RPMI8226 (cell line): ENCODE measurements around the gene SPO11.
"Not testable (repeated sequence)": the region's sequence is repeated elsewhere in the genome, so short reads cannot be mapped to it uniquely, and the experiment has no call there.

Experiments
- DNase-seq: peaks from one replicate; pipeline ENCODE4 v3.0.0-alpha.2; 2015

The SPO11 gene

GRCh38 chr20:57342829-57343228, 13.2 kb downstream of the SPO11 start:
- no peak for DNase-seq

GRCh38 chr20:57346477-57346876, 16.9 kb downstream of the SPO11 start:
- peak; percentile 81 for DNase-seq

GRCh38 chr20:57347393-57347792, 17.8 kb downstream of the SPO11 start:
- no peak for DNase-seq

- not testable (repeated sequence) for DNase-seq
These were observed 18.8 kb downstream of the SPO11 start for GRCh38 chr20:57348200-57348921.

- not testable (repeated sequence) for DNase-seq
These were observed 19.4 kb downstream of the SPO11 start for GRCh38 chr20:57348922-57349574.

- no peak for DNase-seq
These were observed 20.6 kb downstream of the SPO11 start for GRCh38 chr20:57350081-57350710.

GRCh38 chr20:57350726-57351041, 21.1 kb downstream of the SPO11 start:
- not testable (repeated sequence) for DNase-seq

GRCh38 chr20:57351042-57351783, 21.6 kb downstream of the SPO11 start, which contains the start of gene RAE1:
Gene RAE1 (plus strand): TSS chr20:57351255. CDS start chr20:57354039, 2,784 bp downstream.
- peak; percentile 95 for DNase-seq

- no peak for DNase-seq
These were observed 22.7 kb downstream of the SPO11 start for GRCh38 chr20:57352305-57352704.

- no peak for DNase-seq
These were observed 23.7 kb downstream of the SPO11 start for GRCh38 chr20:57353351-57353750.

- no peak for DNase-seq
These were observed 31.9 kb downstream of the SPO11 start for GRCh38 chr20:57361517-57361916.

GRCh38 chr20:57364451-57364850, 34.8 kb downstream of the SPO11 start:
- DNase-seq, result no peak

- no peak for DNase-seq
These were observed 40.0 kb downstream of the SPO11 start for GRCh38 chr20:57369596-57369995.

GRCh38 chr20:57370316-57370715, 40.7 kb downstream of the SPO11 start:
- no peak for DNase-seq

- no peak for DNase-seq
These were observed 41.8 kb downstream of the SPO11 start for GRCh38 chr20:57371363-57371762.

GRCh38 chr20:57372157-57372556, 42.6 kb downstream of the SPO11 start:
- DNase-seq, result no peak

- DNase-seq, result no peak
These were observed 43.2 kb downstream of the SPO11 start for GRCh38 chr20:57372581-57373350.

GRCh38 chr20:57374343-57374930, 44.8 kb downstream of the SPO11 start:
- no peak for DNase-seq

- DNase-seq, result no peak
These were observed 45.5 kb downstream of the SPO11 start for GRCh38 chr20:57374931-57375651.

- DNase-seq, result no peak
These were observed 46.1 kb downstream of the SPO11 start for GRCh38 chr20:57375652-57376230.

- DNase-seq, result no peak
These were observed 47.7 kb downstream of the SPO11 start for GRCh38 chr20:57377350-57377749.
